ENCODE results near the gene RNF128.

Gene RNF128

GRCh38 chrX:106698693-106699092, 27.8 kb upstream of the RNF128 start:
- no peak overlapping the region for H2AK5ac ChIP-seq (ENCODE audit: low read length)
- H4K5ac ChIP-seq (ENCODE audit: low read length), result no peak overlapping the region
- H3K23ac ChIP-seq (ENCODE audit: low read length), result no peak overlapping the region
- H3K79me2 ChIP-seq (ENCODE audit: control insufficient read depth, insufficient read depth, low read length), result no peaks in the 10 kb centered on the region
- no peak overlapping the region for H3K9ac ChIP-seq (ENCODE audit: low read length)
- no peak overlapping the region for H3K4me2 ChIP-seq (ENCODE audit: low read length)
- H3K27ac ChIP-seq (ENCODE audit: low read depth, low read length), result no peak overlapping the region
- no peaks in the 10 kb centered on the region for H3K36me3 ChIP-seq (ENCODE audit: control insufficient read depth, insufficient read depth, low read length)
- no peaks in the 10 kb centered on the region for H3K4me1 ChIP-seq (ENCODE audit: control insufficient read depth, low read depth, low read length)
- no peak overlapping the region for H4K8ac ChIP-seq (ENCODE audit: low read depth, low read length)
- H3K79me1 ChIP-seq (ENCODE audit: low read length), result no peaks in the 10 kb centered on the region
- no peaks in the 10 kb centered on the region for H3K27me3 ChIP-seq (ENCODE audit: insufficient read depth, low read length, poor library complexity)
- H2BK120ac ChIP-seq (ENCODE audit: low read depth, low read length), result no peak overlapping the region
- H3K4ac ChIP-seq (ENCODE audit: low read depth, low read length), result no peak overlapping the region
- no CpG with 5 or more reads among the region's 3 CpGs for WGBS (ENCODE audit: extremely low coverage, insufficient coverage, low lambda C conversion rate)
- H3K18ac ChIP-seq (ENCODE audit: low read length), result no peak overlapping the region
- DNase-seq, result no peak
- H2BK5ac ChIP-seq (ENCODE audit: low read length), result no peak overlapping the region
- H3K56ac ChIP-seq (ENCODE audit: low read length), result no peak overlapping the region
- H3K4me3 ChIP-seq (ENCODE audit: low read length), result no peak overlapping the region
- H2BK15ac ChIP-seq (replicated peaks; ENCODE audit: low read depth), result no peak overlapping the region

DNA sequence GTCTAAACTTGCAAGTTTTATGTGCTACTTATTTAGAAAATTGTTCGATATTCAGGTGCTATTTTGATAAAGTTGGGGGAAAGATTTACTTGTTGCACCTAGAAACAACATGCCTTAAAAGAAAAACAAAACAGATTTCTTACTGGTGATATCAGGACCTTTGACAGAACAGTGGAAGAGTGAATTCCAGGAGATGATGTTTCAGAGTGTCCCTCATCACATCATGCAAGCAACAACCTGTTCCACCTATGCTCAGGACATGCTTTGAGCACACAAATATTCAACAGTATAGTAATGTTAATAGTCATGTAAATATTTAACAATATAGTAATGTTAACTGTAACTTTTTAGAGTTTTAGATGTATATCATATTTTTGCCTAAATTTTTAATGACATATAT, 23.9 kb upstream of the RNF128 start:
- no peak overlapping the region for H3K23ac ChIP-seq (ENCODE audit: low read length)
- H3K79me1 ChIP-seq (ENCODE audit: low read length), result no peaks in the 10 kb centered on the region
- no peak overlapping the region for H2BK120ac ChIP-seq (ENCODE audit: low read depth, low read length)
- no peak overlapping the region for H3K27ac ChIP-seq (ENCODE audit: low read depth, low read length)
- H4K8ac ChIP-seq (ENCODE audit: low read depth, low read length), result no peak overlapping the region
- H3K9ac ChIP-seq (ENCODE audit: low read length), result no peak overlapping the region
- DNase-seq, result no peak
- no peak overlapping the region for H3K4me2 ChIP-seq (ENCODE audit: low read length)
- no peaks in the 10 kb centered on the region for H3K79me2 ChIP-seq (ENCODE audit: control insufficient read depth, insufficient read depth, low read length)
- H3K18ac ChIP-seq (ENCODE audit: low read length), result no peak overlapping the region
- no peak overlapping the region for H3K4ac ChIP-seq (ENCODE audit: low read depth, low read length)
- H2AK5ac ChIP-seq (ENCODE audit: low read length), result no peak overlapping the region
- H3K4me3 ChIP-seq (ENCODE audit: low read length), result no peak overlapping the region
- H3K36me3 ChIP-seq (ENCODE audit: control insufficient read depth, insufficient read depth, low read length), result no peaks in the 10 kb centered on the region
- no peaks in the 10 kb centered on the region for H3K4me1 ChIP-seq (ENCODE audit: control insufficient read depth, low read depth, low read length)
- H2BK15ac ChIP-seq (replicated peaks; ENCODE audit: low read depth), result no peak overlapping the region
- H4K5ac ChIP-seq (ENCODE audit: low read length), result no peak overlapping the region
- H2BK5ac ChIP-seq (ENCODE audit: low read length), result no peak overlapping the region
- no CpG with 5 or more reads among the region's 1 CpG for WGBS (ENCODE audit: extremely low coverage, insufficient coverage, low lambda C conversion rate)
- H3K56ac ChIP-seq (ENCODE audit: low read length), result no peak overlapping the region
- no peaks in the 10 kb centered on the region for H3K27me3 ChIP-seq (ENCODE audit: insufficient read depth, low read length, poor library complexity)

DNA sequence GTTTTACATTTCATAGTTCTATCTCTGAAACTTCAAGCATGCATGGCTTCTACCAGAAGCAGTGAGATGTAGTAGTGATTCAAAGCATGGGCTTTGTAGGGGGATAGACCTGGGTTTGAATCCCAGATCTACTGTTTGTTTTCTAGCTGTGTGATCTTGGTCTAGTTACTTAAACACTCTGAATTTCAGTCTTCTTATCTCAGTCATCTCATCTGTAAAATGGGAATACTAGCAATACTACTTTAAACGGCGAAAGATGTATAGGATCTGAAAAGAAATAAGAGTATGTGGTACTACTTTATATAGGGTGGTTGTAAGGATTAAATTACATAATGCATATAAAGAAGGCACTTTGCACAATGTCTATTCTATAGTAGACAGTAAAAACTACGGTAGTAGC, 20.0 kb upstream of the RNF128 start:
- Histone ChIP-seq H3K79me2 (ENCODE audit: control insufficient read depth, insufficient read depth, low read length) (no peaks in the 10 kb centered on the region), H3K56ac (ENCODE audit: low read length) (no peak overlapping the region), H2AK5ac (ENCODE audit: low read length) (no peak overlapping the region), H2BK15ac (replicated peaks; ENCODE audit: low read depth) (no peak overlapping the region), H3K4me1 (ENCODE audit: control insufficient read depth, low read depth, low read length) (no peaks in the 10 kb centered on the region), H2BK120ac (ENCODE audit: low read depth, low read length) (no peak overlapping the region), H3K36me3 (ENCODE audit: control insufficient read depth, insufficient read depth, low read length) (no peaks in the 10 kb centered on the region), H3K9ac (ENCODE audit: low read length) (no peak overlapping the region), H3K27me3 (ENCODE audit: insufficient read depth, low read length, poor library complexity) (no peaks in the 10 kb centered on the region), H3K4me2 (ENCODE audit: low read length) (no peak overlapping the region), H4K8ac (ENCODE audit: low read depth, low read length) (no peak overlapping the region), H3K23ac (ENCODE audit: low read length) (no peak overlapping the region), H2BK5ac (ENCODE audit: low read length) (no peak overlapping the region), H3K4me3 (ENCODE audit: low read length) (no peak overlapping the region), H3K27ac (ENCODE audit: low read depth, low read length) (no peak overlapping the region), H3K79me1 (ENCODE audit: low read length) (no peaks in the 10 kb centered on the region), H3K18ac (ENCODE audit: low read length) (no peak overlapping the region), H3K4ac (ENCODE audit: low read depth, low read length) (no peak overlapping the region), H4K5ac (ENCODE audit: low read length) (no peak overlapping the region)
- DNase-seq, result no peak
- WGBS (ENCODE audit: extremely low coverage, insufficient coverage, low lambda C conversion rate), result no CpG with 5 or more reads among the region's 3 CpGs

DNA sequence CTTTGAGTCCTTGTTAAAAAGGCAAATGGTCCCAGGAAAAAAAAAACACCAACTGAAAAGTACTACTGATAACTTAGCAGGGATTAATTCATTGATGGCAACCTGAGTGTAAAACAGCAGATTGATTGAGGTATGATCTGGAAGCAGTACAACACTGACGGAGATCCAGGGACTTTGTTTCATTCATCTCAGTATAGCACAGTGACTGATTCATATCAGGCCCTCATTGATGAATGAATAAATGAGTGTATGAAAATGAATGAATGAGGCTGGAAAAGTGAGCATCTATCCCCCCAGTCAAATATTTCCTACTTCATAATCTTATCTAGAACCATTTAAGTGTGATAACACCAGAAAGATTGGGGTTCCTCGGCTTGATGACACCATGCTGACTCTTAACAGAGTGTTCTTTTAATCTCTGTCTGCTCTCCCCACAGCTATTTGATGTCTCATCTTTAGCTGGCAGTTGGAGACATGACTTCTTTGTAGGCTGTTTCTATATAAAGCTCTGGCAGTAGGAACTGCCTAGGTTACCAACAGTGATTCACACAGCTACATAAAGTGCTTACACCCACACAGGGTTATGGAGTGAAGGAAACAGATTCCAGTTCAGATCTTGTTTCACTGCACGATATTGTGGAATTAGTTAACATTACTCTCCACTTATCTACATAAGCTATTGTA, 18.6 kb upstream of the RNF128 start:
- H3K18ac ChIP-seq (ENCODE audit: low read length), result no peak overlapping the region
- no CpG with 5 or more reads among the region's 3 CpGs for whole genome bisulfite sequencing (ENCODE audit: extremely low coverage, insufficient coverage, low lambda C conversion rate)
- H3K4ac ChIP-seq (ENCODE audit: low read depth, low read length), result no peak overlapping the region
- H2BK5ac ChIP-seq (ENCODE audit: low read length), result no peak overlapping the region
- no peak overlapping the region for H2AK5ac ChIP-seq (ENCODE audit: low read length)
- no peak overlapping the region for H3K56ac ChIP-seq (ENCODE audit: low read length)
- H2BK120ac ChIP-seq (ENCODE audit: low read depth, low read length), result no peak overlapping the region
- H4K5ac ChIP-seq (ENCODE audit: low read length), result no peak overlapping the region
- no peaks in the 10 kb centered on the region for H3K79me2 ChIP-seq (ENCODE audit: control insufficient read depth, insufficient read depth, low read length)
- H2BK15ac ChIP-seq (replicated peaks; ENCODE audit: low read depth), result no peak overlapping the region
- no peak overlapping the region for H3K27ac ChIP-seq (ENCODE audit: low read depth, low read length)
- H3K4me2 ChIP-seq (ENCODE audit: low read length), result no peak overlapping the region
- no peaks in the 10 kb centered on the region for H3K79me1 ChIP-seq (ENCODE audit: low read length)
- H3K27me3 ChIP-seq (ENCODE audit: insufficient read depth, low read length, poor library complexity), result no peaks in the 10 kb centered on the region
- no peak overlapping the region for H3K4me3 ChIP-seq (ENCODE audit: low read length)
- no peak overlapping the region for H3K9ac ChIP-seq (ENCODE audit: low read length)
- no peak overlapping the region for H3K23ac ChIP-seq (ENCODE audit: low read length)
- peak; percentile 63 for DNase-seq
- H3K4me1 ChIP-seq (ENCODE audit: control insufficient read depth, low read depth, low read length), result no peaks in the 10 kb centered on the region
- H3K36me3 ChIP-seq (ENCODE audit: control insufficient read depth, insufficient read depth, low read length), result no peaks in the 10 kb centered on the region
- H4K8ac ChIP-seq (ENCODE audit: low read depth, low read length), result no peak overlapping the region

DNA sequence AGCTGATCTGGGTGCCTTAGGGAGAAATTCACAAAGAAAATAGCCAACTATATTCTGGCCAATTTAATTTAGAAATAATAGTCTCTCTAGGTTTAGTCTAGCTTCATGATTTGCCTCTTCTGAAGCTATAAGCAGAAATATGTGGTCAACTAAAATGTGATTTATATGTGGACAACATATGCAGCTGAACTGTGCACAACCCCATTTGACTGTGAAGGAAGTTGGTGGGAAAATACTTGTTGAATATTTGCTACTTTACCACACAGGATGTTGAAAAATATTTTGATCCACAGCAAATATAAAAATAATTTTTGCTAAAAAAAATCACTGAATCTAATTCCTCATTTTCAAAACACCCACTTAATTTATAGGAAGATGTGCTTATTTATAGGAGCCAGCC, 15.7 kb upstream of the RNF128 start:
- H3K79me1 ChIP-seq (ENCODE audit: low read length), result no peaks in the 10 kb centered on the region
- DNase-seq, result no peak
- H3K4me3 ChIP-seq (ENCODE audit: low read length), result no peak overlapping the region
- H3K4me2 ChIP-seq (ENCODE audit: low read length), result no peak overlapping the region
- no peaks in the 10 kb centered on the region for H3K36me3 ChIP-seq (ENCODE audit: control insufficient read depth, insufficient read depth, low read length)
- H3K56ac ChIP-seq (ENCODE audit: low read length), result no peak overlapping the region
- no peak overlapping the region for H4K8ac ChIP-seq (ENCODE audit: low read depth, low read length)
- H3K27ac ChIP-seq (ENCODE audit: low read depth, low read length), result no peak overlapping the region
- H3K4ac ChIP-seq (ENCODE audit: low read depth, low read length), result no peak overlapping the region
- H3K9ac ChIP-seq (ENCODE audit: low read length), result no peak overlapping the region
- no peak overlapping the region for H4K5ac ChIP-seq (ENCODE audit: low read length)
- no peak overlapping the region for H2BK120ac ChIP-seq (ENCODE audit: low read depth, low read length)
- no peaks in the 10 kb centered on the region for H3K27me3 ChIP-seq (ENCODE audit: insufficient read depth, low read length, poor library complexity)
- no peak overlapping the region for H2BK5ac ChIP-seq (ENCODE audit: low read length)
- H2BK15ac ChIP-seq (replicated peaks; ENCODE audit: low read depth), result no peak overlapping the region
- H3K79me2 ChIP-seq (ENCODE audit: control insufficient read depth, insufficient read depth, low read length), result no peaks in the 10 kb centered on the region
- no peaks in the 10 kb centered on the region for H3K4me1 ChIP-seq (ENCODE audit: control insufficient read depth, low read depth, low read length)
- no peak overlapping the region for H3K23ac ChIP-seq (ENCODE audit: low read length)
- H3K18ac ChIP-seq (ENCODE audit: low read length), result no peak overlapping the region
- H2AK5ac ChIP-seq (ENCODE audit: low read length), result no peak overlapping the region

- Histone ChIP-seq H3K4me2 (ENCODE audit: low read length) (no peak overlapping the region), H3K4me1 (ENCODE audit: control insufficient read depth, low read depth, low read length) (no peaks in the 10 kb centered on the region), H2AK5ac (ENCODE audit: low read length) (no peak overlapping the region), H4K8ac (ENCODE audit: low read depth, low read length) (no peak overlapping the region), H2BK120ac (ENCODE audit: low read depth, low read length) (no peak overlapping the region), H3K79me1 (ENCODE audit: low read length) (no peaks in the 10 kb centered on the region), H2BK5ac (ENCODE audit: low read length) (no peak overlapping the region), H3K36me3 (ENCODE audit: control insufficient read depth, insufficient read depth, low read length) (no peaks in the 10 kb centered on the region), H3K4ac (ENCODE audit: low read depth, low read length) (no peak overlapping the region), H4K5ac (ENCODE audit: low read length) (no peak overlapping the region), H3K56ac (ENCODE audit: low read length) (no peak overlapping the region), H3K27ac (ENCODE audit: low read depth, low read length) (no peak overlapping the region), H3K79me2 (ENCODE audit: control insufficient read depth, insufficient read depth, low read length) (no peaks in the 10 kb centered on the region), H3K18ac (ENCODE audit: low read length) (no peak overlapping the region), H3K23ac (ENCODE audit: low read length) (no peak overlapping the region), H3K27me3 (ENCODE audit: insufficient read depth, low read length, poor library complexity) (no peaks in the 10 kb centered on the region), H2BK15ac (replicated peaks; ENCODE audit: low read depth) (no peak overlapping the region), H3K4me3 (ENCODE audit: low read length) (no peak overlapping the region), H3K9ac (ENCODE audit: low read length) (no peak overlapping the region)
- no CpG with 5 or more reads among the region's 4 CpGs for WGBS (ENCODE audit: extremely low coverage, insufficient coverage, low lambda C conversion rate)
- no peak for DNase-seq
Observed at GRCh38 chrX:106711375-106711774, 15.1 kb upstream of the RNF128 start.

All from mesendoderm (in vitro differentiated cells).